Measurements from ENCODE around the gene ZER1. TPM values are rescaled to one million over a fixed set of nuclear protein-coding genes. Genes with fewer than 3 reads are reported as not detected.
"Not testable (repeated sequence)": the region's sequence is repeated elsewhere in the genome, so short reads cannot be mapped to it uniquely, and the experiment has no call there.

ZER1 gene
- polyA plus RNA-seq, 3 donors: 13.4 to 23.3 (median 20.1) TPM

DNA sequence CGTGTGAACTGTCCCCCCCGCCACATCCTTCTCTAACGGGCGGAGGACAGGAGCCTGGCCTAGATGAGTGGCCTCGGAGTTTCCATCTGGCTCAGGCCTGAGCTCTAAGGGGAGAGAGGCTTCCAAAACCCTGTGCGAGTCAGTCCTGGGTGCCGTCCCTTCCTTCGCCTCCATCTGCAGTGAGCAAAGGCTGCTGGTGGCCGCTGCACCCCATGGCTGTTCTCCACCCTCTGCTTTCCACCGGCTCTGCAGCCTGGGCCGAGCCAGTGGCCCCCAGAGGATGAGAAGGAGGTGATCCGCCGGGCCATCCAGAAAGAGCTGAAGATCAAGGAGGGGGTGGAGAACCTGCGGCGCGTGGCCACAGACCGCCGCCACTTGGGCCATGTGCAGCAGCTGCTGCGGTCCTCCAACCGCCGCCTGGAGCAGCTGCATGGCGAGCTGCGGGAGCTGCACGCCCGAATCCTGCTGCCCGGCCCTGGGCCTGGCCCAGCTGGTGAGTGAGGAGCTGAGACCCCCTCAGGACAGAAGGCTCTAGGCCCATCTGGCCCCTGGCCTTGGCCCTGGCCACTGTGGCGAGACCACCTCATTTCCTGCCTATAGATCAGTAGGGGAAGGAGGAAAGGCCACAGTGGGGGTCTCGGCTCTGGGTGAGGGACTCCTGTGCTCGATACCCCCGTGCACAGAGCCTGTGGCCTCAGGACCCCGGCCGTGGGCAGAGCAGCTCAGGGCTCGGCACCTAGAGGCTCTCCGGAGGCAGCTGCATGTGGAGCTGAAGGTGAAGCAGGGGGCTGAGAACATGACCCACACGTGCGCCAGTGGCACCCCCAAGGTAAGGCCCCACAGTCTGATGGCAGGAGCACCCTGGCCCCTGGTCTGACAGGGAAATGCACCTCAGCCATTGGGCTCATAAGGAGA, 66.4 kb downstream of the ZER1 start:
- WGBS, 3 donors: 90 to 94% (median 91%) methylated on average over 36 of the region's 36 CpGs
- H3K27ac ChIP-seq (ENCODE audit: low read depth, low read length): no peak overlapping the region

DNA sequence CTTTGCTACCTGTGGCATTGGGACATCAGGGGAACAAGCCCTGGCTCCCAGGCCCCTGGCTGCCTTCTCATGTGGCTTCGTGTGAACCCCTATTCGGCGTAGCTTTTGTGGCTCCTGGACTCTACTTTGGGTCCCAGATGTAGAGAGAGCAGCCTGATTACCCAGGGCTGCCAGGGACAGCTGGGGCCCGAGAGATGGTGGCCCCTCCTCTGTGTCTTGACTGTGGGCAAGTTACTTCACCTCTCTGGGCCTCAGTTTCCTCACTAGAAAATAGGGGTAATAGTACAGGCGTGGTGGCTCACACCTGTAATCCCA, 67.4 kb downstream of the ZER1 start:
- 75 to 88% (median 82%) methylated on average over 5 of the region's 5 CpGs for WGBS, 3 donors
- no peak overlapping the region for H3K27ac ChIP-seq (ENCODE audit: low read depth, low read length)

DNA sequence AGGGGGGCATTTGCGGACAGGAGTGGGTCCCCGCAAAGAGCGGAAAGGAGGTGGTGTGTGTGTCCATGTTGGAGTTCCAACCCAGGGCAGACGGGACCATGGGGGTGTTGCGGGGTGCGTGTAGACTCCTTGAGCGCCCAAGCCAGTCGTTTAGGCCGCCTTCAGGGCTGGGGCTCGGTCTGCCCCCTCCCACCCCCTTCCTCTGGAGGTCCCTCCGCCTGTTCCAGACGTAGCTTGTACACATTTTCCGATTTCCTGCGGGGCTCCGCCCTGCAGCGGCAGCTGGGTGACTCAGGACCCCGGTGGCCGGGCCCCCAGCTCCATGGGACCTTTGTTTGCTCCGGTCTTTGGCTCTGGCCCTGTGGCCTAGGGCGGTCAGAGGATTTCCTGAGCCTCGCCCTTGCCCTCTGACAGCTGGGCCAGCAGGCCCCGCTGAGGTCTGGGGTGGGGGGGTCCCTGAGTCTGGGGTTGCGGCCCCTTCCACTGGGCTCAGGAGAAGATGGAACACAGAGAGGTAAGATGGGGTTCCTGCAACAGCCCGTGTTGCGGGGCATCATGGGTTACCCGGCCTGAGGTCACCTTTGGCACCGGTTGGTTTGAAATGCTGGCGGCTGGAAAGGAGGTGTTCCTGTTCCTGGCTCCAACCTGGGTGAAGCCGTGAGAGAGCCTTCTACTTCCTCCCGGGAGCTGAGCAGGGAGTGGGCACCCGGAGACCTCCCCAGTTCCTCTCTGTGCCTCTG, 67.9 kb downstream of the ZER1 start:
- WGBS, 3 donors: 66 to 79% (median 70%) methylated on average over 31 of the region's 31 CpGs
- H3K27ac ChIP-seq (ENCODE audit: low read depth, low read length): no peak overlapping the region

DNA sequence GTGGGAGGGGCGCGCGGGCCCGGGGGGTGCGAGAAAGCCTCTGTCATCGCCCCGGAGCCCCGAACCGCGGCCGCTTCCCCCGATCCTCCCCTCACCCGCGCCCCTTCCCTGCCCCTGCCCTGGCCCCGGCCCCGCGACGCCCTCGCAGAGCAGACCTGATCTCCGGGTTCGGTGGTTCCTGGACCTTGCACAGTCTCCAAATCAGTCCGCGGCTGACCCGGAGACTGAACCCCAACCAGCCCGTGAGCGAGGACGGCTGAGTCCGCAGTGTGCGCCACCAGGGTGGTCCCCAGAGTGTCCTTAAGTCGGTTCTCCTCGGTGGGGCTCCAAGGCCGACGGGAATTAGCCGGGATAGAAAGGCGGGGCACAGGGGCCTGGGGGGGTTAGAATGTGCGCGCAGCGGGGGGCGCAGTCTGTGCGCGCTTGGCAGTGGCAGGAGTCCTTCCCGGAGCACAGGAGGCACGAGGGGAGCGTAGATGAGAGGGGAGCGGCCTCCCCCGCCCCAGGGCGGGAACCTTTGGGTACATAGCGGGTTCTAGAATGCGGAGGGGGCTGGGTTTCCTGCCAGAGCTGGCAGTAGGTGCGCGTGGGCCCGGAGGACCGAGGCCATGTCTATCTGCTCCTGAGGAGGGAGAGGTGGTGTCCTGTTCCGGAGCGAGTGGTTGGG, 68.6 kb downstream of the ZER1 start:
- H3K27ac ChIP-seq (ENCODE audit: low read depth, low read length): peak overlapping the region; percentile 64
- 6 to 10% (median 7%) methylated on average over 45 to 55 of the region's 55 CpGs for WGBS, 3 donors

DNA sequence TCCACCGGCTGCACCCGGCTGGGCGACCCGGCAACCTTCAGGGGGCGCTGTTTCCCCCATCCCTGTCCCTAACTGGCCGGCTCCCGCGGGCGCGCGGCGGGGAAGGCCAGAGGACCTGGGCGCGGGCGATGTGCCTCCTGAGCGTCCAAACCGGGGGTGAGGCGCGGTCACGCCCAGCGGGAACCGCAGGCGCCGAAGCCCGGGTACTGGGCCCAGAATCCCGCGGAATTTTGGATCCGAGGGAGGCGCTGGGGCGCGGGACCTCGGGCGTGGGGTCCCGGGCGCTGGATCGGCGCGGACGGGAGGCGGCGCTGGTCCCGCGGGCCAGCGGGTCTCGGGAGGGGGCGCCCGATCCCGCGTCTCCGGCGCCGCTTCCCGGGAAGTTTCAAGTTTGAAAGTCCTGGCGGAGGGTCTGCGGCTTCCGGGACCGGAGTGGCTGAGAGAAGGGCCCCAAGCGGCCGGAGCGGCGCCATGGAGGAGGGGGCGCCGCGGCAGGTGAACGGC, 69.2 kb downstream of the ZER1 start, which contains the start of gene PKN3:
TSS of gene PKN3 (plus strand) at position 59 of the 504 bp plus-strand sequence. CDS start at position 472, 413 bp downstream.
- 0% methylated on average over 51 to 65 of the region's 65 CpGs for WGBS, 3 donors
- H3K27ac ChIP-seq (ENCODE audit: low read depth, low read length): peak within 1 kb of the TSS; percentile 64

DNA sequence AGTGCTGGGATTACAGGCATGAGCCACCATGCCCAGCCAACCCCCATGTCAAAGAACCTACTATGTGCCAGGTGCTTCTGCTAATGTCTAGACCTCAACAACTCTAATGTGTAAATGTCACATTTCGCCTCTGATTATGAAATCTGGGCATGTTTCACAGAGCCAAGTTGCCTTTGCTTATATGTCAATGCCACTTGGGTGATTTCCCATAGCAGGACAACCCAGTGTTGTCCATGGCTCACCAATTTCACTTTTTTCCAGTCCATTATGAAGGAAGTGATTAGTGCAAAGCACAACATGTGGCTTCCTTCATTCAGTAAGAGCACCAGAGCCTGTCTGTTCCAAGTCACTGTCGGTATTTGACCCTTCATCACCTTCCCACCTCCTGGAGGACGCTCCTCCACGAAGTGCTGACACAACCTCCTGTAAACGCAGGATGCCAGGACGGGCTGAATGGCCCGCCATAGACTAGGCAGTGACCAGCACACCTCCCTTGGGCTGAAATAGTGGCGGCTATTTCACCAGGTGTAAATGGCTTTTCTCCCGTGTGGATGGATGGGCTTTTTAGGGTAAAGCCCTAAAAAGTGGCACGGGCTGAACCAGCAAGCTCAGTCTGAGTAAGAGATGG, 70.4 kb downstream of the ZER1 start:
- 54 to 72% (median 63%) methylated on average over 10 of the region's 10 CpGs for WGBS, 3 donors
- no peak overlapping the region for H3K27ac ChIP-seq (ENCODE audit: low read depth, low read length)

DNA sequence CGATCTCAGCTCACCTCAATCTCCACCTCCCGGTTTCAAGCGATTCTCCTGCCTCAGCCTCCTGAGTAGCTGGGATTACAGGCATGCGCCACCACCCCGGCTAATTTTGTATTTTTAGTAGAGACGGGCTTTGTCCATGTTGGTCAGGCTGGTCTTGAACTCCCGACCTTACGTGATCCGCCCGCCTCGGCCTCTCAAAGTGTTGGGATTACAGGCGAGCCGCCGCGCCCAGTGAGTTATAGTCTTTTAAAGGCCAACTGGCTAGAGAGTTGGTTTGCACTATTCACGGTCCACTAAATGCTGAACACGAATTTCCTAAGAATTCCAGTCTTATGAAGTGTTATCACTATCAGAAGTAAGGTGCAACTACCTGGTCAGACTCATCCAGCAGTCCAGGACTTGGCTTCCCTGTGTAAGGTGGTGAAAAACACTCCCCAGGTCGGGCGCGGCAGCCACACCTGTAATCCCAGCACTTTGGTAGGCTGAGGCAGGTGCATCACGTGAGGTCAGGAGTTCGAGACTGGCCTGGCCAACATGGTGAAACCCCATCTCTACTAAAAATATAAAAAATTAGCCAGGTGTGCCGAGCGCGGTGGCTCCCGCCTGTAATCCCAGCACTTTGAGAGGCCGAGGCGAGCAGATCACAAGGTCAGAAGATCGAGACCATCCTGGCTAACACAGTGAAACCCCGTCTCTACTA, 72.5 kb downstream of the ZER1 start:
- 92 to 96% (median 95%) methylated on average over 27 to 30 of the region's 30 CpGs for WGBS, 3 donors
- not testable (repeated sequence) for H3K27ac ChIP-seq (ENCODE audit: low read depth, low read length)

DNA sequence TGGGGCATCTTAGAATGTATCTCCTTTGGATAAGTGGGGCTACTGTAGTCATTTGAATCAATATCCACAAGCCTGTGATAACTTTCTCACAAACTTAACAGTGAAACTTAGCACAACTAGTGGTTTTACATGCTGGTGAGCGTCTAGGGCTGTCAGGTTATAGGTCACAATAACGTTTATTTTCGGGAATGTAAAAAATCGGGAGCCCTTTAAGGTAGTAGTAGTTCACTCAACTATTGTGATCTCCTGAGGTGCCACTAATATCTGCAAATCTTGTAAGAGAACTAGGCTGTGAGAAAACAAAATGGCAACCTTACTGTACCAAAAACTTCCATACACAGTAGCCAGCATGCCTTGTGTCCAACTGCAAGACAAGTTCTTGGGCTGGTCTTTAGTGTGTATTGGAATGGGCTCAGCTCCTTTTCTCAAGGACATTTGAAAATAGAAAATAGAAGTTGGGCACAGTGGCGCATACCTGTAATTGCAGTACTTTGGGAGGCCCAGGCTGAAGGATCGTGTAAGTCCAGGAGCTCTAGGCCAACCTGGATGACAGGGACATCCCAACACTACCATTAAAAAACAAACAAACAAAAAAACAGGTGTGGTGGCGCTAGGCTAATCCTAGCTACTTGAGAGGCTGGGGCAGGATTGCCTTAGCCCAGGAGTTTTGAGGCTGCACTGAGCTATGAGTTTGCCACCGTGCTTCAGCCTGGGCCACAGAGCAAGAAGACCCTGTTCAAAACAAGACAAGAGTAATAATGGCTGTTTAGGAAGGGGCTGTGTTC, 74.6 kb downstream of the ZER1 start:
- H3K27ac ChIP-seq (ENCODE audit: low read depth, low read length): no peak overlapping the region
- WGBS, 3 donors: 73 to 81% (median 77%) methylated on average over 8 of the region's 8 CpGs

DNA sequence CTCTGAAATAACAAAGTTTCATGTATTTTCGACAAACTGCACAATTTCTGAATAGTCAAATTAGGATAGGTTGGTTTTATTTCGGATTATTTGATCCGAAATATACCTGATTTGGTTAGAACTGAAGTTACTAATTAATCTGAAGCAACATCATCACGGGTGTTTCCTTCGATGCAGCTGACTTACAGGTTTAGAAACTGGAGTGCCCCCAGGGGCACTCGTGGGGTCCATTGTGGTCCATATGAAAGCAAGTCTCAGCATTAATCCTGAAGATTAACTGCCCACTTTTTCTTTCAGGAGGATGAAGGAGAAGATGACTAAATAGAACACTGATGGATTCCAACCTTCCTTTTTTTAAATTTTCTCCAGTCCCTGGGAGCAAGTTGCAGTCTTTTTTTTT, 77.4 kb downstream of the ZER1 start:
- WGBS, 3 donors: 76 to 83% (median 82%) methylated on average over 6 of the region's 6 CpGs
- no peak overlapping the region for H3K27ac ChIP-seq (ENCODE audit: low read depth, low read length)

DNA sequence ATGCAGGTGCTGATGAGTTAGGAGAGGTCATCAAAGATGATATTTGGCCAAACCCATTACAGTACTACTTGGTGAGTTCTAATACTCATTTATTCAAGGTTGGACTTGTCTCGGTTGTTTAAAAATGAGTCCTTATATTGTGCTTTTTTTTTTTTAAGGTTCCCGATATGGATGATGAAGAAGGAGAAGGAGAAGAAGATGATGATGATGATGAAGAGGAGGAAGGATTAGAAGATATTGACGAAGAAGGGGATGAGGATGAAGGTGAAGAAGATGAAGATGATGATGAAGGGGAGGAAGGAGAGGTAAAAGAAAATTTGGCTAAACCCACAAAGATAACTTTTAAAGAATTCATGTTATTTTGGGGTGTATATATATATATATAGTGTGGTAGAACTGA, 78.0 kb downstream of the ZER1 start:
- not testable (repeated sequence) for H3K27ac ChIP-seq (ENCODE audit: low read depth, low read length)
- WGBS, 3 donors: 80 to 90% (median 89%) methylated on average over 3 of the region's 3 CpGs

DNA sequence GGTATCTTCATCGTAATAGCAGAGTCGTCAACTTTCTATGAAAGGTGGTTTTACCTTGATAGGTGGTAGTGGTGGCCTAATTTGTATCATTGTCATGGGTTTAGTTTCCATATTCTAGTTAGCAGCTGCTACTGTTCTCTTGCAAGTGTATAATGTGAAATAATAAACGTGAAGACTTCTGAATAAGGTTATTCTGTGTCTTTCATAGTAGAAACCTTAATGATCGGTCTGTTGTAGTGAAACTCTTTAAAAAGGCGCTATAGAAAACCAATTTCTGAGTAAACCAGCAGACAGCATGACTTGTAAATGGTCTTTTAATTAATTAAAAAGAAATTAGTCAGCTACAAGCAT, 81.1 kb downstream of the ZER1 start:
- H3K27ac ChIP-seq (ENCODE audit: low read depth, low read length): no peak overlapping the region
- WGBS, 3 donors: 12 to 15% (median 14%) methylated on average over 5 of the region's 5 CpGs

DNA sequence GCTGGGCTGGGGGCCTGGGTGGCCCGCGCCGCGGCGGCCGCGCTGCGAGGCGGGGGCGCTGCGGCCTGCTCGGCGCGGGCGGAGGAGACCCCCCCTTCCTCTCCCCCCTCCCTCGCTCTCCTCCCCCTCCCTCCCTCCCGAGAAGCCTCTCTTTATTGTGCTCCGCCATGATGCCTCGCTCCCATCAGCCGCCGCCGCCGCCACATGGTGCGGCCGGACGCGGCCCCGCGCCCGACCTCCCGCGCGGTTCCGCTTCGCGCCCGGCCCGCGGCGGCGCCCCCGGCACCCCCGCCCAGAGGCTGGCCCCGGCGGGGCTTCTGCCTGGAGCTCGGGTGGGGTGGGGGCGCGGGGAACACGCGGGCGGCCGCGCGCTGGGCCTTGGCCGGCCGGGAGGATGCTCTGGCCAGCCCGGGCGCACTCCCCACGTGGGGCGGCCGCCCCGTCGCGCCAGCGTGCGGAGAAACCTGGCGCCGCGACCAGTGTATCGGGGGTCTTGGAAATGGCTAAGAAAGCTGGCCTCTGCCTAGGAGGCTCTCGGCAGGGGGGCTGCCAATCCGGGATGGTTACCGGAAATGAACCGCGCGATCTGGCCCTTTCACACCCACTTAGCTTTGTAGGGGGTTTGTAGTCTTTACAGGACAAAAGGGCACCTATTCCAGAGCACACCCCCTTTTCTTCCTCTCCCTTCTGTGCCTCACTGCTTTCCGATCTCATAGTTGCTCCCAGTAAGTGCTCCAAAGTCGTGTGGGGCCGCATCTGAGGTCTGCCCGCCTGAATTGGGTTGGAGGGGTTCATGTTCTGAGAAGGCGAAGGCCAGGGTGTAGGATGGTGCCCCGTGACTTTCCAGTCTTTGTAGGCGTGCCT, 81.7 kb downstream of the ZER1 start:
- peak overlapping the region; percentile 75 for H3K27ac ChIP-seq (ENCODE audit: low read depth, low read length)
- 0 to 1% (median 1%) methylated on average over 58 to 78 of the region's 83 CpGs for WGBS, 3 donors

DNA sequence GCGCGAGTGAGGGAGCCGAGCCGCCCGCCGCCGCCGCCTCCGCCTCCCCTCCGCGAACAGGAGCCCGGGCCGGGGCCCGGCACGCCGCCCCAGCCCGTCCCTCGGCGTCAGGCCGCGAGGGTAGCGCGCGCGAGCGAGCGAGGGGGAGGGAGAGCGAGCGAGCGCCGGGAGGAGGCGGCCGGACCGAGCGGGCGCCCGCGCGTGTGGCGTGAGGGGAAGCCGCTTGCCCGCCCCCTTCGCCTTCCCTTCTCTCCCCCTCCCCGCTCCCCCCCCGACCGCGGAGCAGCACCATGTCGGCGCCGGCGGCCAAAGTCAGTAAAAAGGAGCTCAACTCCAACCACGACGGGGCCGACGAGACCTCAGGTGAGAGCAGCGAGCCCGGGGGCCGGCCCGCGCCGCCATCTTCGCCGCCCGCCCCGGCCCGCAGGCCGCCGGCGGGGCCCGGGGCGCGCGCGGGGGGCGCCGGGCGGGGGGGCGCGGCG, 82.4 kb downstream of the ZER1 start:
- 0 to 1% (median 0%) methylated on average over 1 to 63 of the region's 80 CpGs for WGBS, 3 donors
- H3K27ac ChIP-seq (ENCODE audit: low read depth, low read length): peak overlapping the region; percentile 75

DNA sequence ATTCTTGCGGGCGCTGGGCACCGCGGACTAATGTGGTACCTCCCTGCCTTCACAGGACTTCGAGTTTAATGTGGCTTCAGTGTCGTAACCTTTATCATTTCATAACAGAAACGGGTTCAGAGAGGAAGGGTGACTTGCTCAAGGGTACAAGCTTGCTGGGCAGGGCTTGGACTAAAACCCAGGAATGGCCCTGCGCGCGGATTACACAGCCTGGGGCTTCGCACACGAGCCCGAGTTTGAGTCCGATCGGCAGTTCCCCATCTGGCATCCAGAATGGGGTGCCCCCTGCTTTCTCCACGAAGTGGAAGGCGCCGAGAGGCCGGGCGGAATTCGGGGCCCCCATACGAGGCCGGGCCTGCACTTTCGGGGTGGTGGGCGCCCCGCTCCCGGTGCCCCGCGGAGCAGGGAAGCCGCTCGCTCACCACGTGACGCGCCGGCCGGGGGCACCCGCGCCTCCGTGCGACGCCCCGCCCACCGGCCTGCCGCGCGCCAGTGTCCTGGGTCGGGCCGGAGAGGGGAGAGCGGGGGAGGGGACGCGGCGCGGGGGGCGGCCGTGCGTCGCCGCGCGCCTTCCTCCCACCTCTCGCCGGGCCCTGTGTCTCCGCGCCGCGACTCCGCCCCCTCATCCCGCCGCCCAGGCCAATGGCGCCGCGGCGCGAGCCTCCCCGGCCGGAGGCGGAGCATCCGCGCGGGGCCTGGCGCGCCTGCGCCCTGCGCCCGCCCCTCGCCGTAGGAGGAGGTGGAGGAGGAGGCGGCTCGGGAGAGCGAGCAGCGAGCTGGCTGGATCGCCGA, 83.0 kb downstream of the ZER1 start, which contains the start of gene SET:
TSS of gene SET (plus strand) at position 722 of the 792 bp plus-strand sequence. CDS start 361 bp downstream, outside the sequence.
- peak within 1 kb of the TSS; percentile 75 for H3K27ac ChIP-seq (ENCODE audit: low read depth, low read length)
- 2 to 3% (median 2%) methylated on average over 31 to 92 of the region's 93 CpGs for WGBS, 3 donors

DNA sequence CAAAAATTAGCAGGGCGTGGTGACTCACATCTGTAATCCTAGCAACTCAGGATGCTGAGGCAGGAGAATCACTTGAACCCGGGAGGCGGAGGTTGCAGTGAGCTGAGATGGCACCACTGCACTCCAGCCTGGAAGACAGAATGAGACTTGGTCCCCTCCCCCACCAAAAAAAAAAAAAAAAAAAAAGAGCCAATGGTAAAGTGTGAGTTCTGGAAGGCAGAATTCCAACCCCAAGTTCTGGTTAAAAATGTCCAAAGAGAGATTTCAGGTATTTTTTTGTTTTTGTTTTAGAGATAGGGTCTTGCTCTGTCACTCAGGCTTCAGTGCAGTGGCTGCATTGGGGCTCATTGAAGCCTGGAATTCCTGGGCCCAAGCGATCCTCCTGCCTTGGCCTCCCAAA, 84.3 kb downstream of the ZER1 start:
- no peak overlapping the region for H3K27ac ChIP-seq (ENCODE audit: low read depth, low read length)
- 93 to 96% (median 94%) methylated on average over 4 of the region's 4 CpGs for WGBS, 3 donors

Data from adipose tissue (tissue), 3 donors.